DMS53 treated with DMSO at 0.1 percent for 48 hours (cell line): ENCODE data around the gene TGFB2.

ENCODE experiments used
- DNase-seq: peaks from one replicate; lab custom pipeline; 2025; ENCODE audit not compliant: unreplicated experiment; lab: John Stamatoyannopoulos, UW

Gene TGFB2

GRCh38 chr1:218481116-218481775 lies 136.1 kb downstream of the TGFB2 start:
- DNase-seq: no peak

GRCh38 chr1:218482683-218483082 lies 137.5 kb downstream of the TGFB2 start:
- DNase-seq: no peak

- DNase-seq: peak; percentile 84
Observed at GRCh38 chr1:218485241-218485928, 140.2 kb downstream of the TGFB2 start.

GRCh38 chr1:218488531-218488930 lies 143.4 kb downstream of the TGFB2 start:
- DNase-seq: no peak

- no peak for DNase-seq
Observed at GRCh38 chr1:218488986-218489385, 143.8 kb downstream of the TGFB2 start.

- no peak for DNase-seq
Observed at GRCh38 chr1:218490406-218490922, 145.3 kb downstream of the TGFB2 start.

- DNase-seq: no peak
Observed at GRCh38 chr1:218492874-218493273, 147.7 kb downstream of the TGFB2 start.

- DNase-seq: no peak
Observed at GRCh38 chr1:218493986-218494385, 148.8 kb downstream of the TGFB2 start.
